HFFc6 (cell line): ENCODE measurements around the gene KCNQ2. TPM values are rescaled to one million over a fixed set of nuclear protein-coding genes. Genes with fewer than 3 reads are reported as not detected.

Experiments used
- DNase-seq: peaks from one replicate; pipeline ENCODE4 v3.0.0-alpha.2; 2018
- H3K27ac Mint-ChIP-seq: 2 replicates; pipeline ENCODE4 v1.8.0; 2020; ENCODE audit warnings: mild to moderate bottlenecking, mixed read lengths
- H3K27me3 Mint-ChIP-seq: 2 replicates; pipeline ENCODE4 v1.8.0; 2021; ENCODE audit warnings: mild to moderate bottlenecking, moderate library complexity, mixed read lengths; ENCODE audit not compliant: insufficient read depth
- H3K36me3 Mint-ChIP-seq: 2 replicates; pipeline ENCODE4 v1.8.0; 2021; ENCODE audit warnings: low read depth, mixed read lengths
- H3K4me1 Mint-ChIP-seq: 2 replicates; pipeline ENCODE4 v1.8.0; 2020; ENCODE audit warnings: low read depth, mixed read lengths
- H3K4me3 Mint-ChIP-seq: 2 replicates; pipeline ENCODE4 v1.8.0; 2020; ENCODE audit warnings: mild to moderate bottlenecking, moderate library complexity, mixed read lengths
- H3K9me3 Mint-ChIP-seq: 2 replicates; pipeline ENCODE4 v1.8.0; 2020; ENCODE audit warnings: mild to moderate bottlenecking, mixed read lengths
- CTCF ChIP-seq: fragments of 200-600 bp; sonication (generic); IDR thresholded peaks from 2 replicates; pipeline ENCODE4 v1.5.0; 2021; ENCODE audit warnings: antibody characterized with exemption, mild to moderate bottlenecking
- total RNA-seq, 6 experiments: library from RNA; stranded (reverse); fragmentation: NEBNext Ultra II Directional; extraction: Animal tissue kit (Norgen Biotek cat#: 25700); gene quantifications; 2 replicates in 1 of 6; 3 replicates in 5 of 6; pipeline ENCODE4 v1.2.3, GENCODE V29; 2021

The KCNQ2 gene
- total RNA-seq, 6 experiments from 2014 or later = not detected

GRCh38 chr20:63387393-63387792 lies 85.1 kb downstream of the KCNQ2 start:
- peaks cover 59% of the 10 kb centered on the region for H3K9me3 Mint-ChIP-seq
- TF ChIP-seq CTCF = no peak
- H3K27me3 Mint-ChIP-seq = peaks cover 21% of the 10 kb centered on the region
- H3K27ac Mint-ChIP-seq = no peak overlapping the region
- H3K4me3 Mint-ChIP-seq = no peak overlapping the region
- peaks cover 20% of the 10 kb centered on the region for H3K36me3 Mint-ChIP-seq
- H3K4me1 Mint-ChIP-seq = no peaks in the 10 kb centered on the region
- no peak for DNase-seq

- Mint-ChIP-seq H3K36me3 (peaks cover 20% of the 10 kb centered on the region), H3K9me3 (peaks cover 59% of the 10 kb centered on the region), H3K4me1 (no peaks in the 10 kb centered on the region), H3K4me3 (no peak overlapping the region), H3K27me3 (peaks cover 19% of the 10 kb centered on the region), H3K27ac (no peak overlapping the region)
- DNase-seq = no peak
- no peak for TF ChIP-seq CTCF
Measured at GRCh38 chr20:63386491-63386890, 86.0 kb downstream of the KCNQ2 start.

GRCh38 chr20:63385819-63386218 lies 86.6 kb downstream of the KCNQ2 start:
- peaks cover 20% of the 10 kb centered on the region for H3K36me3 Mint-ChIP-seq

GRCh38 chr20:63384336-63384735 lies 88.1 kb downstream of the KCNQ2 start:
- no peak overlapping the region for H3K4me3 Mint-ChIP-seq
- H3K4me1 Mint-ChIP-seq = no peaks in the 10 kb centered on the region
- TF ChIP-seq CTCF = no peak
- DNase-seq = no peak
- H3K36me3 Mint-ChIP-seq = peaks cover 20% of the 10 kb centered on the region
- H3K9me3 Mint-ChIP-seq = peaks cover 39% of the 10 kb centered on the region
- no peak overlapping the region for H3K27ac Mint-ChIP-seq
- peaks cover 19% of the 10 kb centered on the region for H3K27me3 Mint-ChIP-seq

More at GRCh38 chr20:63385819-63386218, 86.6 kb downstream of the KCNQ2 start:
- no peak for DNase-seq
- Mint-ChIP-seq H3K9me3 (peaks cover 53% of the 10 kb centered on the region), H3K27ac (no peak overlapping the region), H3K4me3 (no peak overlapping the region), H3K4me1 (no peaks in the 10 kb centered on the region), H3K27me3 (peaks cover 19% of the 10 kb centered on the region)
- no peak for TF ChIP-seq CTCF

- Mint-ChIP-seq H3K27ac (no peak overlapping the region), H3K9me3 (peaks cover 36% of the 10 kb centered on the region), H3K27me3 (peaks cover 16% of the 10 kb centered on the region), H3K4me3 (no peak overlapping the region), H3K36me3 (peaks cover 20% of the 10 kb centered on the region), H3K4me1 (no peaks in the 10 kb centered on the region)
- no peak for DNase-seq
- TF ChIP-seq CTCF = no peak
Measured at GRCh38 chr20:63383556-63383955, 88.9 kb downstream of the KCNQ2 start.
